Sigmoid colon (tissue), 7 donors: Measurements from ENCODE around the gene PATJ. TPM values are rescaled to one million over a fixed set of nuclear protein-coding genes. Genes with fewer than 3 reads are reported as not detected.
"Not testable (repeated sequence)": the region's sequence is repeated elsewhere in the genome, so short reads cannot be mapped to it uniquely, and the experiment has no call there.

Source experiments
- DNase-seq: peaks from one replicate; pipeline ENCODE4 v3.0.0-alpha.2; 2019
- H3K27ac ChIP-seq, 4 donors: fragments of 200-600 bp; sonication (generic); one replicate each; pipeline ENCODE4 v1.5.1; 2016 to 2019; ENCODE audit warnings: mild to moderate bottlenecking in 1 of 4
- H3K27me3 ChIP-seq, 3 donors: fragments of 200-600 bp; sonication (generic); one replicate each; pipeline ENCODE4 v1.5.1; 2019; ENCODE audit warnings: mild to moderate bottlenecking in 1 of 3
- H3K36me3 ChIP-seq, 4 donors: fragments of 200-600 bp; sonication (generic); one replicate each; pipeline ENCODE4 v1.5.1; 2016 to 2019
- H3K4me1 ChIP-seq, 4 donors: fragments of 200-600 bp; sonication (generic); one replicate each; pipeline ENCODE4 v1.5.1; 2017 to 2019
- H3K4me3 ChIP-seq, 4 donors: fragments of 200-600 bp; sonication (generic); one replicate each; pipeline ENCODE4 v1.5.1; 2017 to 2019; ENCODE audit warnings: mild to moderate bottlenecking in 2 of 4, moderate library complexity in 1 of 4
- H3K9me3 ChIP-seq, 4 donors: fragments of 200-600 bp in 3 of 4; sonication (generic) in 3 of 4; one replicate each; pipeline versions ENCODE4 v1.5.1 to v1.6.1; 2013 to 2019
- CTCF ChIP-seq, 4 experiments: fragments of 450-650 bp in 3 of 4; fragments of 200-600 bp in 1 of 4; IDR thresholded peaks; one replicate each; pipeline ENCODE4 v1.5.1; 2016 to 2019; ENCODE audit warnings: antibody characterized with exemption in 4 of 4, mild to moderate bottlenecking in 3 of 4, moderate library complexity in 2 of 4
- EP300 ChIP-seq, 4 donors: sonication (generic); formaldehyde crosslinking; IDR thresholded peaks; one replicate each; pipeline ENCODE4 v1.6.1; 2017; ENCODE audit warnings: antibody characterized with exemption in 4 of 4
- POLR2A ChIP-seq, 2 donors: fragments of 450-650 bp; IDR thresholded peaks; one replicate each; pipeline ENCODE4 v1.6.1; 2016; ENCODE audit warnings: antibody characterized with exemption in 2 of 2, mild to moderate bottlenecking in 2 of 2, moderate library complexity in 2 of 2
- POLR2AphosphoS5 ChIP-seq, 4 donors: sonication (generic); formaldehyde crosslinking; IDR thresholded peaks; one replicate each; pipeline ENCODE4 v1.6.1; 2017; ENCODE audit warnings: antibody characterized with exemption in 4 of 4
- WGBS, 2 donors: extraction: QIAGEN DNeasy Blood & Tissue Kit; methylation state at CpG; one replicate each; pipeline ENCODE4 v1.1.7; 2013; 5-methylcytosine and 5-hydroxymethylcytosine counted together
- intact Hi-C: fragments of 100-400 bp; cut with DNase I; formaldehyde crosslinking; loops from one replicate; pipeline ENCODE4 v1.15.1; 2023
- polyA plus RNA-seq, 3 donors: library from polyadenylated mRNA; stranded (reverse); fragments of 200-250 nt; gene quantifications; one replicate each; pipeline ENCODE4 v1.2.3, GENCODE V29; 2013
- total RNA-seq, 4 donors: library from RNA; depleted of rRNA; stranded (reverse); fragments of >200 nt; gene quantifications; one replicate each; pipeline ENCODE4 v1.1.0, GENCODE V29; 2016
- donor health status: healthy with polysubstance abuse.
- donor health status: Bipolar disorder and iron deficiency.
- donor health status: healthy.

The PATJ gene
- total and polyA plus RNA-seq, 7 donors: 10.2 to 33.2 (median 21.3) TPM

GRCh38 chr1:61962631-61963030 lies 220.4 kb downstream of the PATJ start:
- WGBS, 2 donors: 93 to 96% methylated on average over 3 of the region's 3 CpGs
- H3K27ac ChIP-seq: no peak overlapping the region
- no peaks in the 10 kb centered on the region for H3K9me3 ChIP-seq
- no peaks in the 10 kb centered on the region for H3K4me1 ChIP-seq
- H3K27me3 ChIP-seq: no peaks in the 10 kb centered on the region
- no peak for DNase-seq
- no peaks in the 10 kb centered on the region for H3K36me3 ChIP-seq
- intact Hi-C loops: no loop called here
- no peak overlapping the region for H3K4me3 ChIP-seq
- TF ChIP-seq POLR2A (IDR thresholded peaks at IDR 0.05): no peak
- TF ChIP-seq CTCF (IDR thresholded peaks at IDR 0.05): no peak
- no peak for TF ChIP-seq POLR2AphosphoS5 (IDR thresholded peaks at IDR 0.05)
- TF ChIP-seq EP300 (IDR thresholded peaks at IDR 0.05): no peak

- H3K4me1 ChIP-seq, H3K27ac ChIP-seq, H3K9me3 ChIP-seq, H3K4me3 ChIP-seq, H3K36me3 ChIP-seq, H3K27me3 ChIP-seq, DNase-seq, intact Hi-C loops: not testable (repeated sequence)
- WGBS, 2 donors: 90 to 93% methylated on average over 9 of the region's 9 CpGs
Observed at GRCh38 chr1:61966450-61967225, 224.4 kb downstream of the PATJ start.

GRCh38 chr1:61967750-61968149 lies 225.5 kb downstream of the PATJ start:
- no peak for TF ChIP-seq POLR2A (IDR thresholded peaks at IDR 0.05)
- no peak for TF ChIP-seq EP300 (IDR thresholded peaks at IDR 0.05)
- no peak for TF ChIP-seq CTCF (IDR thresholded peaks at IDR 0.05)
- TF ChIP-seq POLR2AphosphoS5 (IDR thresholded peaks at IDR 0.05): no peak
- no peak overlapping the region for H3K27ac ChIP-seq
- no peak for DNase-seq
- H3K27me3 ChIP-seq: no peaks in the 10 kb centered on the region
- H3K4me1 ChIP-seq: no peaks in the 10 kb centered on the region
- WGBS, 2 donors: 73 to 79% methylated on average over 3 of the region's 3 CpGs
- no peak overlapping the region for H3K4me3 ChIP-seq
- intact Hi-C loops: no loop called here
- no peaks in the 10 kb centered on the region for H3K36me3 ChIP-seq
- H3K9me3 ChIP-seq: no peaks in the 10 kb centered on the region

DNA sequence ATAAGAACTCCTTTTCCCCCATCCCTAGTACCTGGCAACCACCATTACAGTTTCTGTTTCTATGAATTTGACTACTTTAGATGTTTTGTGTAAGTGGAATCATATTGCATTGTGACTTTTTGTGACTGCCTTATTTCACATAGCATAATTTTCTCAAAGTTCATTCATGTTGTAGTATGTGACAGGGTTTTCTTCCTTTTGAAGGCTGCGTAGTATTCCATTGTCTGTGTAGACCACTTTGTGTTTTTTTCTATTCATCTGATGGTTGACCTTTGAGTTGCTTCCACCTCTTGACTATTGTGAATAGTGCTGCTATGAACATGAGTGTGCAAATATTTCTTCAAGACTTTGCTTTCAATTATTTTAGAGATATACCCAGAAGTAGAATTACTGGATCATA lies 226.6 kb downstream of the PATJ start:
- WGBS, 2 donors: 98 to 100% methylated on average over 1 of the region's 1 CpG
- no peak for TF ChIP-seq POLR2AphosphoS5 (IDR thresholded peaks at IDR 0.05)
- intact Hi-C loops: no loop called here

DNA sequence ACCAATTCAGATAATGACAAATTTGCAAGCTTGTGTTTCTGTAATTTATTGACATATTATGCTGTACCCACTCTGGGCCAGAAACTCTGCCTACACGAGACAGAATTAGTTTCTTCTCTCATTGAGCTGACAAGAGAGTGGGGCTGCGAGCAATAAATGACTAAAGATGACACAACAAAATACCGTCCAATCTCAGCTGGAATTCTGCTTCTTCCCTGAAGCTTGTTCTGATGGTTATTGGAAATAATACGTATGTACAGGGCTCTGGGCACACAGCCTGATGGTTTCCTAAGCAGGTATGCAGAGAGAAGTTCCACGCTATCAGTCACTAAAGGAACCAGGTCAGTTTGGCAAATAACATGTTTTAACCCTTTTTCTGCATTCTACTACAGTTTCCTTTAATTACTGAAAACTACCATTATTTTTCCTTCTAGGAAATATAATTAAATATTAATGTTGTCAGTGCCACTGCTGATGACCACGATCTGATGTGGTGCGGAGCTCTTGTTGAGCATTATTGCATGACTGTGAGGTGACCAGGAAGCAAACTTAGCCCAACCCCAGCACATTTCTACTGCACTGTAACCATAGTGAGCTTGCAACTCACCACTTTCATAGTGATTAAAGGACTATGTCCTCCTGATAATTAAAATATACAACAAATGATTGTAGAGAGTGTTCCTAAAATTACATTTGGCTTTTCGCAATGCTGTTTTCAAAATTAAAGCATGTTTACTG lies 231.0 kb downstream of the PATJ start:
- Histone ChIP-seq H3K4me1 (no peaks in the 10 kb centered on the region), H3K27ac (no peak overlapping the region), H3K27me3 (no peaks in the 10 kb centered on the region), H3K36me3 (no peaks in the 10 kb centered on the region), H3K4me3 (no peak overlapping the region), H3K9me3 (no peaks in the 10 kb centered on the region)
- DNase-seq: no peak
- intact Hi-C loops: no loop called here
- no peak for TF ChIP-seq POLR2AphosphoS5 (IDR thresholded peaks at IDR 0.05)
- TF ChIP-seq EP300 (IDR thresholded peaks at IDR 0.05): no peak
- no peak for TF ChIP-seq CTCF (IDR thresholded peaks at IDR 0.05)
- TF ChIP-seq POLR2A (IDR thresholded peaks at IDR 0.05): no peak
- 93% methylated on average over 8 of the region's 8 CpGs for WGBS, 2 donors

More for the DNA sequence above, 226.6 kb downstream of the PATJ start:
- no peaks in the 10 kb centered on the region for H3K4me1 ChIP-seq
- H3K36me3 ChIP-seq: no peaks in the 10 kb centered on the region
- no peak overlapping the region for H3K4me3 ChIP-seq
- H3K27ac ChIP-seq: no peak overlapping the region
- H3K27me3 ChIP-seq: no peaks in the 10 kb centered on the region
- DNase-seq: no peak
- no peaks in the 10 kb centered on the region for H3K9me3 ChIP-seq
